Stimulated activated CD8-positive, alpha-beta memory T cell treated with anti-CD3 and anti-CD28 coated beads, Interleukin-7, amount 100 ng/mL, for 48 hours (primary cell): Measurements from ENCODE around the gene PDE4A.
"Not testable (repeated sequence)": the region's sequence is repeated elsewhere in the genome, so short reads cannot be mapped to it uniquely, and the experiment has no call there.

Experiments
- DNase-seq, 2 donors: peaks; one replicate each; pipeline ENCODE4 v3.0.0-alpha.2; 2020; ENCODE audit warnings: low read depth in 1 of 2; ENCODE audit errors: extremely low read depth in 1 of 2

Gene PDE4A

GRCh38 chr19:10403137-10404021 is 17.0 kb upstream of the PDE4A start, which contains the start of gene CDC37:
CDC37 (minus strand) TSS chr19:10403542; CDS start chr19:10403479, 63 bp downstream.
- DNase-seq: peak; percentile 92 to 98

DNA sequence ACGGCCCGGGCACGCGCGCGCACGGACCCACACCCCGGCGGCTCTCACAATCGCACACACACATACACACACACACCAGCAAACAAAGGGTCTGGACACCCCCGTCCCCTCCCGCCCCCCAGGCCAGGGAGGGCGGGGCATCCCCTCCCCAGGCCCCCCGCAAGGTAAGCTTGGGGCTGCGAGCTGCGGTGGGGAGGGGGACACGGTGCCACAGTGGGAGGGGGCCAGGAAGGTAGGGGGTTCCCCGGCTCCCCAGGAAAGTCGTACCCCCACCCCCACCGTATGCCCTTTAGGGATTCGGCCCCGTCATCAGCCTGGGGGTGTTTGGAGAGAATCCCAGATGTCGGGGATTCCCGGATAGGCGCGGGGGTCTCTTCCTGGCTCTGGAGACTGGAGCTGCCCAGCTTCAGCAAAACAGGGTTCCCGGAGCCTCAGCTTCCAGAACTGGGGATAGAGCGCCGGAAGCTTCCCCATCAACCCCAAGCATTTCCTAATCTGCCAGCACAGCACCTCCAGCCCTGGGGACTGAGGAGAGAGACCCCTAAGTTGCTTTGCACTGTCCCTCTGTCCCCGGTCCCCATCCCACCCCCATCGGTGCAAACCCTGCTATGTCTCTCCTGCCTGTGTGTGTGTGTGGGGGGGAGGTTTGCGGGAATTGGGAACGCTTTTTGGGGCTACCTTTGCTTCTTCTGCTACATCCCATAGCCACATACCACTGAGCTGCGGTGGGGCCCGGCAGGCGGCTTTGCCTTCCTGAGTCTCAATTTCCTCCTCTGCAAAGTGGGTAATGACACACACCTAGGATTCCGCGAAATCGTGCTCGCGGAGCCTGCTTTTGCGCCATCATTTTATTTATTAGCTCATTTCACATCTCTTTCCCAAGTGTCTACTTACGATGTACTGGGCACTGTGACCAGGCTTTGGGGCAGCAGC is 15.2 kb upstream of the PDE4A start:
- DNase-seq: peak in 1 of 2 donors; percentile 71

DNA sequence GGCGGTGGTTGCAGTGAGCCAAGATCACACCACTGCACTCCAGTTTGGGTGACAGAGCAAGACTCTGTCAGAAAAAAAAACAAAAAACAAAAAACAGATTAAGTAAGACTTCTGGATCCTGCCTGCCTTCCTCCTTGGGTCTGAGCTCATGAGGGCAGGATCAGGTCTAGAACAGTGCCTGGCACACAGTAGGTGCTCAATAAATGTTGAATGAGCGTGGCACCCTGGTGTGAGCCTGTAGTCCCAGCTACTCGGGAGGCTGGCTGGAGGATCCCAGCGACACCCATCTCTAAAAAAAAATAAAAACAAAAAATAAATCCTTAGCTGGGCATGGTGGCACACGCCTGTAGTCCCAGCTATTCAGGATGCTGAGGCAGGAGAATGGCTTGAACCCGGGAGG is 14.1 kb upstream of the PDE4A start:
- DNase-seq: no peak

DNA sequence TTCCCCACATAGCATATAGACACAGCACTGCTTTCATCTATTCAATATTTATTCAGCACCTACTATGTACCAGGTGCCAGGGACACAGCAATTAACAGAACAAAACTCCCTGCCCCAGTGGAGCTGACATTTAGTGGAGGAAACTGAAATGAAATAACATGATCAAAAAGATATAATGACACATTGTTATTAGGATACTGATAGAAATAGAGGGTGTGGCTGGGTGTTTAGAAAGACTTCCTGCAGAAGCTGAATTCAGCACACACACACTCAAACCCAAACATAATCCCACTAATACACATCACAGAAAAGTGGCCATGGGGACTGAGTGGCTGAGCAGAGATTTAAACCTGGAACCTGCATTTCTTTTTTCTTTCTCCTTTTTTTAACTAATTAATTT is 13.2 kb upstream of the PDE4A start:
- no peak for DNase-seq

- peak in 1 of 2 donors; percentile 78 for DNase-seq
Measured at GRCh38 chr19:10408511-10409283, 11.6 kb upstream of the PDE4A start.

GRCh38 chr19:10411224-10411623 is 9.1 kb upstream of the PDE4A start:
- not testable (repeated sequence) for DNase-seq

- no peak for DNase-seq
Measured at GRCh38 chr19:10412257-10412977, 7.9 kb upstream of the PDE4A start.

DNA sequence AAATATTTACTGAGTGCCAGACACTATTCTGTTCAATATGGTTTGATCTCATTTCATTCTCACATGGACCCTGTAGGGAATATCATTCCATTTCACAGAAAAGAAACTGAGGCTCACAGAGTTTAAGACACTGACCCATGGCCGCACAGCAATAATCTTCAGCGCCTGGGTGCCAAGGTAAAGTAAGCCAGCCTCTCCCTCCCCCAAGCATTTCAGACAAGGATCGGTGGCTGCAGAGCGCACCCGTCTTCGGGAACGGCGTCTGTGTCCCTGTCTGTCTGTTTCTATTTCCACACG is 4.3 kb upstream of the PDE4A start:
- no peak for DNase-seq

DNA sequence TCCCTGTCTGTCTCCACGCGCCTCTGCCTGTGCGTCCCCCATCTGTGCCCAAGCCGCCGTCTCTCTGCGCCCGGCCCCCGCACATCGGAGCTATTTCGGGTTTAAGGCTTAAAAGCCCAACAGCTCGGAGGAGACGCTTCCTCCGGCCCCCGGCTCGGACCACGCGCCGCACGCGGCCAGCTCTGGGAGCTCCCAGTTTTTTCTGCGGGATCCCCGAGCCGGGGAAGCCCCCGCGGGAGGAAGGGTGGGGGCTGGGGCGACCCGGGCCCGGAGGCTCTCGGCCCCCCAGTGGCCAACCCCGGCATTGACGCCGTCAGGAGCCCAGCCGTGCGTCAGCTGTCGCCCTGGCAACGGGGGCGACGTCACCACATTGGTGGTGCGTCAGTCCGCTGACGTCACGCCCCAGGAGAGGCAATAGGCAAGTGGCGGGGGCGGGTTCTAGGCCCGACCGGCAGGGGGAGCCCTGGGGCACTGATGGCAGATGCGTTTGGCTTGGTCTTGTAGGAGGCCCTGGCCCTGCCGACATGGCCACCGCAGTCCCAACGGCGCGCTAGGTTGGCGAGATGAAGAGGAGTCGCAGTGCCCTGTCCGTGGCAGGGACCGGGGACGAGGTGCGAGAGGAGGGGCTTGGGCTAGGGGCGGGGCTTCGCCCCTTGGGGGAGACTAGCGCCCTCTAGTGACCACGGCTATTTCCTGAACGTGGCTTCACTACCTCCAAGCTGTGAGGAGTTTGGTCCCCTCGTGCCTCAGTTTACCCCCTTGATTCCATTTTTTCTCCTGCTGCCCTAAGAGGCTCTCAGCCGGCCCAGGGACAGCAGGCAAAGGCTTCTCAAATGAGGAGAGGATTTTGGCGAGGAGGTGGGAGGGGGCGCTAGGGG is 3.7 kb upstream of the PDE4A start:
- DNase-seq: peak; percentile 90 to 91

GRCh38 chr19:10417541-10418234 is 2.6 kb upstream of the PDE4A start:
- DNase-seq: no peak

DNA sequence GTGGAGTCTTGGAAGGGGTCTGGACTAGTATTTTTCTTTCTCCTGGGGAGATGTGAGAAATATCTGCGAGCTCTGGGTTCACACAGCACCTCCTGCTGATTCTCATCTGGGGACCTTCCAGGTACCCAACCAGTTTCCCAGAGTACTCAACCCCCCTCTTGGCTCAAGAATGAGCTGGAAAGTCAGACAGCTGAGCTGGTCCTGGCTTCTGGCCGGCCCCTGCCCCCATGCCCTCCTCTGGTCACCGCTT is 2.2 kb upstream of the PDE4A start:
- DNase-seq: no peak

DNA sequence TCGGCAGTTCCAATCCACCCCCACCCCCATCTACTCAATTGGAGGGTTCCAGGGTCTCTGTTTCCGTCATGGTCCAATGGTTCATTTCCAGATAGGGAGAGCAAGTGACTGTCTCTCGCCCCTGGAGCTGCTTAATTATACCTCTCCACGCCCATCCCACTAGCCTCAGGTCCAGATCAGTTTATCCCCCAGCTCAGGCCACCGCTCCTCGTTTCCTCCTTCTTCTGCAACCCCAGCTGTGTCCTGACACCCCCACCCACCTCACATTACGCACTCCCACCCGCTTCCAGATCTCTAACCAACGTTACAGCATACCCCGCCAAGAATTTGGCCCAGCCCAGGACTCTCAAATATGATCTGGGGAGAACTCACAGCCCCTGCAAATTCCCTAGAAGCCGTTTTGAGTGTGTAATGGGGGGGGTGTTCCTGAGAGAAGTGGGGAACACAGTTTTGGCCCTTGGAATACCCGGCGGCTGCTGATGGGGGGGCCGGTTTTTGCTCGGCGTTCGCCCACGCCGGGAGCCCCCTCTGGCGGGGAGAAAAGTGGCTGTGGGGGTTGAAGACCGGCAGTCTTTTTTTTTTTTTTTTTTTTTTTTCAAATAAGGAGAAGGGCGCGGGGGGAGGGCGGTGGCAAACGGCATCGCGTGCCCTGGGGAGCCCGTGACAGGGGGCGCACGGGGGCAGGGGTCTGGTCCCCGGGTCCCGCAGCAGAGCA is 1.7 kb upstream of the PDE4A start:
- DNase-seq: no peak

DNA sequence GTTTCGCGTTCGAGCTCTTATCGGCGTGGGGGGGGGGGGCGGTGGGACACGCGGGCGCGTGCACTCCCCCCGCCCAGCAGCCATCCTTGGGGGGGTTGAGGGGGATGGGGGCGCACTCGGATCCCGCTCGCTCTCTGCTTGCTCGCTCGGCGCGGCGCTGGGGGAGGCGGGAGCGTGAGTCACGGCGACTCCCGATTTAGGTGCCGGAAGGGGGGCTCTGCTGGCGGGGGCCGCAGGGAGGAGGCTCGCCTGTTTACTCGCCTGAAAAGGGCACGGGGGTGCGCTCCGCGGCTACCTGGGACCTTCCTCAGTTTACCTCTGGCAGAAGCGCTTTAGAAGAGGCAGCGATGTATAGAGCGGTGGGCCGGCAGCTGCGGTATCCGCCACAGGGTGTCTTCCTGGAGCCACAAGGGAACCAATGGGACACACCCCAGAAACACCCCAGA is 1.1 kb upstream of the PDE4A start:
- DNase-seq: no peak

GRCh38 chr19:10419646-10420443 is 493 bp upstream of the PDE4A start:
- peak in 1 of 2 donors; percentile 50 for DNase-seq

GRCh38 chr19:10421240-10422045 is 1.1 kb downstream of the PDE4A start:
- no peak for DNase-seq

- no peak for DNase-seq
Measured at GRCh38 chr19:10422046-10422461, 1.7 kb downstream of the PDE4A start.

GRCh38 chr19:10422846-10423245 is 2.5 kb downstream of the PDE4A start:
- no peak for DNase-seq
